ENCODE results near the gene ARL13B. TPM values are rescaled to one million over a fixed set of nuclear protein-coding genes. Genes with fewer than 3 reads are reported as not detected.

The ARL13B gene
- total RNA-seq, 4 donors from 2014 or later, result 1.2 to 2.7 (median 1.4) TPM

- no peak for ATAC-seq
- H3K4me3 ChIP-seq, result no peak overlapping the region
- no peak overlapping the region for H3K27ac ChIP-seq
- intact Hi-C loops (cut with DNase I; ENCODE audit: low total_unique reads) (no loop called here), in situ Hi-C loops (cut with MboI; ENCODE audit: low sequenced_read_pairs in 4 of 4) (no loop called here)
- no peak for TF ChIP-seq POLR2A (IDR thresholded peaks at IDR 0.05)
- TF ChIP-seq CTCF (IDR thresholded peaks at IDR 0.05 in 4 of 5, conservative IDR thresholded peaks at IDR 0.05 in 1 of 5), result no peak
- H3K36me3 ChIP-seq, result peaks cover 0 to 8% of the 10 kb centered on the region in 2 donors
- H3K4me1 ChIP-seq, result no peaks in the 10 kb centered on the region
- no peaks in the 10 kb centered on the region for H3K27me3 ChIP-seq
- no peak for DNase-seq
- H3K9me3 ChIP-seq, result no peaks in the 10 kb centered on the region
Observed at GRCh38 chr3:94046533-94046932, 66.6 kb downstream of the ARL13B start.

DNA sequence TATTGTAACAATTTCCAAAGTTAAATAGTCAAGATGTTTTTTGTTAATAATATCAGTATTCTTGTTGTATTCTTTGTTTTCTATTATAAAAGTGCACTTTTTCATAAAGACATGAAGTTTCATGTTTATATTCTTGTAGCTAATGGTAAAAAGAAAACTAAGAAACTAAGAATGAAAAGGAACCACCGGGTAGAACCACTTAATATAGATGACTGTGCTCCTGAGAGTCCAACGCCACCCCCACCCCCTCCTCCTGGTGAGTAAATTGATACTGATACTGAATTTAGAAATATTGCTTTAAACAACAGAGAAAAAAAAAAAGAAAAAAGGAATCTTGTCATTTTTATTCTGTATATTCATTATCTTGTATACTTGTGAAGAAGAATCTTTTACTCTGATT is 69.3 kb downstream of the ARL13B start:
- no peak for TF ChIP-seq POLR2A (IDR thresholded peaks at IDR 0.05)
- no peak for TF ChIP-seq CTCF (IDR thresholded peaks at IDR 0.05 in 4 of 5, conservative IDR thresholded peaks at IDR 0.05 in 1 of 5)
- ATAC-seq, result no peak
- no peak overlapping the region for H3K4me3 ChIP-seq
- in situ Hi-C loops (cut with MboI; ENCODE audit: low sequenced_read_pairs in 4 of 4) (no loop called here), intact Hi-C loops (cut with DNase I; ENCODE audit: low total_unique reads) (no loop called here)
- no peak overlapping the region for H3K27ac ChIP-seq
- no peaks in the 10 kb centered on the region for H3K9me3 ChIP-seq
- H3K4me1 ChIP-seq, result no peaks in the 10 kb centered on the region
- no peak for DNase-seq
- H3K36me3 ChIP-seq, result peaks cover 0 to 3% of the 10 kb centered on the region in 2 donors
- no peaks in the 10 kb centered on the region for H3K27me3 ChIP-seq

DNA sequence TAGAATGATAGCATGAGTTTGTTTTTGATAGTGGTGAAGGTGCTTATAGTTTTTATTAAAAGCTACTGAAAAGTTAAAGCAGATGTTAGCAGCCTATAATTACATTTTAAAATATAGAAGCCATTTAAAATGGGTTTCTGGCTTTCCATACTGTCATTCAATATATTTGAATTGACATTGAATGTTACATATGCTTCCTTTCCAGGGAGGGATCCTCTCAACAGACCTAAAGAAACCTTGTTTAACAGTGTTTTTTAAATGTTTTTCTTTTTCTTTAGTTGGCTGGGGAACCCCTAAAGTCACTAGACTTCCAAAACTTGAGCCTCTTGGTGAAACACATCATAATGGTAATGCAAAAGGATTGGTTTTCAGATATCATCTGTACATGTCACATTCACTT is 70.6 kb downstream of the ARL13B start:
- no peaks in the 10 kb centered on the region for H3K4me1 ChIP-seq
- intact Hi-C loops (cut with DNase I; ENCODE audit: low total_unique reads) (no loop called here), in situ Hi-C loops (cut with MboI; ENCODE audit: low sequenced_read_pairs in 4 of 4) (no loop called here)
- no peak for DNase-seq
- no peaks in the 10 kb centered on the region for H3K27me3 ChIP-seq
- no peaks in the 10 kb centered on the region for H3K9me3 ChIP-seq
- no peak overlapping the region for H3K27ac ChIP-seq
- ATAC-seq, result no peak
- no peak overlapping the region for H3K4me3 ChIP-seq
- no peaks in the 10 kb centered on the region for H3K36me3 ChIP-seq
- TF ChIP-seq POLR2A (IDR thresholded peaks at IDR 0.05), result no peak
- TF ChIP-seq CTCF (IDR thresholded peaks at IDR 0.05 in 4 of 5, conservative IDR thresholded peaks at IDR 0.05 in 1 of 5), result no peak

DNA sequence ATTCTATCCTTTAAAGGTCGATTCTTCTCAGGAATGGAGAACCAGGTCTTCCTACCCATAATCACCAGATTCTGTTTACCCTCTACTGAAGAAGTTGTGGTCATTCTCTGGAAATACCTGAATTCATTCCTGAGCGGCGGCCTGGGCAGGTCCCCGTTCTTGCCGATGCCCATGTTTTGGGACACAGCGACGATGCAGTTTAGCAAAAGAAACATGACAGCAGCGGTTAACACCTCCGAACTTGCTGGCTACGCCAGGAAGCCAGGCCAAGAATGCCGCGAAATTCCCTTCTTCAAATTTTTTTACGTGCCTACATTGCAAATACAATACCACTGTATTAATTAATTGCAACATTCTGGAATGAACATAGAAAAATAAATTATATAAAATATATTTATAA is 81.3 kb downstream of the ARL13B start:
- Histone ChIP-seq H3K9me3 (no peaks in the 10 kb centered on the region), H3K27me3 (no peaks in the 10 kb centered on the region), H3K4me3 (no peak overlapping the region), H3K4me1 (peaks cover 8 to 11% of the 10 kb centered on the region in 2 donors), H3K27ac (no peak overlapping the region), H3K36me3 (no peaks in the 10 kb centered on the region)
- no peak for DNase-seq
- intact Hi-C loops (cut with DNase I; ENCODE audit: low total_unique reads), result loop anchor here (5.0 kb wide), 1 partner anchor 79 kb away; the partner anchor contains the start of gene ARL13B
- in situ Hi-C loops (cut with MboI; ENCODE audit: low sequenced_read_pairs in 4 of 4), result loop anchor here in 2 of 4 donors (10.0 kb wide), 1 partner anchor 56 kb away; no protein-coding TSS in a partner anchor
- ATAC-seq, result no peak
- TF ChIP-seq CTCF (IDR thresholded peaks at IDR 0.05 in 4 of 5, conservative IDR thresholded peaks at IDR 0.05 in 1 of 5) (no peak), POLR2A (IDR thresholded peaks at IDR 0.05) (no peak)

Data from gastrocnemius medialis (tissue), 4 donors.